ENCODE results near the gene FSTL4. TPM values are rescaled to one million over a fixed set of nuclear protein-coding genes. Genes with fewer than 3 reads are reported as not detected.

The FSTL4 gene
- polyA plus RNA-seq, 1 of the 3 experiments (the other 2 are of a cell fraction) = not detected

DNA sequence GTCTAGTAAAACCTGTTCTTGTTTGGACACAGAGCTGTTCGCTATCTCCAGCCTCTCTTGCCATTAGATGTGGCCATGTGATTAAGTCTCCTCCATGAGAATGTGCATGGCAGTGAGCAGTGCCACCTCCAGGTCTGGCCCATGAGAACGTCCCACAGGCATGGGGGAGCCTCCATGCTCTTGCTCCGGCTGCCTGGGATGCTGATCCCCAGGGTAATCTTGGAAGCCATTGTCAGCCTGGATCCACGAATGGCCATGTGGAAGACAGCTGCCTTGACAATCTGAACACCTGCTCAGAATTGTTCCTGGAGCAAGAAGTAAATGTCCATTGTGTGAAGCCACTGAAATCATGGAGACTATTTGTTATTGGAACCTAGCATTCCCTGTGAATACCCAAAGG, 83.5 kb downstream of the FSTL4 start (continued):
- no peak for TF ChIP-seq FOXJ3 (CRISPR knock-in tag; IDR thresholded peaks at IDR 0.05)
- TF ChIP-seq, protein P1, sequence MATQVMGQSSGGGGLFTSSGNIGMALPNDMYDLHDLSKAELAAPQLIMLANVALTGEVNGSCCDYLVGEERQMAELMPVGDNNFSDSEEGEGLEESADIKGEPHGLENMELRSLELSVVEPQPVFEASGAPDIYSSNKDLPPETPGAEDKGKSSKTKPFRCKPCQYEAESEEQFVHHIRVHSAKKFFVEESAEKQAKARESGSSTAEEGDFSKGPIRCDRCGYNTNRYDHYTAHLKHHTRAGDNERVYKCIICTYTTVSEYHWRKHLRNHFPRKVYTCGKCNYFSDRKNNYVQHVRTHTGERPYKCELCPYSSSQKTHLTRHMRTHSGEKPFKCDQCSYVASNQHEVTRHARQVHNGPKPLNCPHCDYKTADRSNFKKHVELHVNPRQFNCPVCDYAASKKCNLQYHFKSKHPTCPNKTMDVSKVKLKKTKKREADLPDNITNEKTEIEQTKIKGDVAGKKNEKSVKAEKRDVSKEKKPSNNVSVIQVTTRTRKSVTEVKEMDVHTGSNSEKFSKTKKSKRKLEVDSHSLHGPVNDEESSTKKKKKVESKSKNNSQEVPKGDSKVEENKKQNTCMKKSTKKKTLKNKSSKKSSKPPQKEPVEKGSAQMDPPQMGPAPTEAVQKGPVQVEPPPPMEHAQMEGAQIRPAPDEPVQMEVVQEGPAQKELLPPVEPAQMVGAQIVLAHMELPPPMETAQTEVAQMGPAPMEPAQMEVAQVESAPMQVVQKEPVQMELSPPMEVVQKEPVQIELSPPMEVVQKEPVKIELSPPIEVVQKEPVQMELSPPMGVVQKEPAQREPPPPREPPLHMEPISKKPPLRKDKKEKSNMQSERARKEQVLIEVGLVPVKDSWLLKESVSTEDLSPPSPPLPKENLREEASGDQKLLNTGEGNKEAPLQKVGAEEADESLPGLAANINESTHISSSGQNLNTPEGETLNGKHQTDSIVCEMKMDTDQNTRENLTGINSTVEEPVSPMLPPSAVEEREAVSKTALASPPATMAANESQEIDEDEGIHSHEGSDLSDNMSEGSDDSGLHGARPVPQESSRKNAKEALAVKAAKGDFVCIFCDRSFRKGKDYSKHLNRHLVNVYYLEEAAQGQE (IDR thresholded peaks at IDR 0.05; ENCODE audit: low read depth, low read length) = no peak

DNA sequence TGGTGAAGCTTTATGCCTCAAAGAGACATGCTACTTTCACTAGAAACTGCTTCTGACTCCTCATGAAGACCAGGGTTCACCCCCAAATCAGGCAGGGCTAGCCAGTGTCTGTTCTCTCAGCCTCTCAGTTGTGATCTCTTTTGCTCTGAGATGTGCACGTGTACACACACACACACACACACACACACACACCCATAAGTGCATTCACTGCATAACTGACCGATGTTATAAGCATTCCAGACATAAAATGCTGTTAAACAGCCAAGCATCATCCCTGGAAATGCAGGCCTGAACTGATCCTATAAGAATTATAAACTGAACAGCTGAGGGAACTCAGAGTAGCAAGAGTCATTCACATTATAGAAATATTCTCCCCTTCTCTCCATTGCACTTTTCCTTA, 85.0 kb downstream of the FSTL4 start:
- peaks cover 0 to 3% of the 10 kb centered on the region in 2 experiments; a peak in 1 of 4 replicates for H3K4me1 ChIP-seq (ENCODE audit: control insufficient read depth in 1 of 2, insufficient read depth in 2 of 2, low read depth in 1 of 2, low read length in 1 of 2)
- no peak overlapping the region for H3K4me3 ChIP-seq (ENCODE audit: low read depth in 2 of 2, low read length in 1 of 2)
- H2AFZ ChIP-seq (ENCODE audit: low read depth) = no peak overlapping the region
- H3K27me3 ChIP-seq (ENCODE audit: insufficient read depth) = no peaks in the 10 kb centered on the region; the same call in 1 of the 2 replicates
- no peak for DNase-seq
- H3K9me2 ChIP-seq = no peaks in the 10 kb centered on the region
- no peak overlapping the region for H3K27ac ChIP-seq (ENCODE audit: low read depth in 2 of 2, low read length in 1 of 2)
- no peaks in the 10 kb centered on the region for H4K20me1 ChIP-seq (ENCODE audit: insufficient read depth)
- no peak overlapping the region for H3K9ac ChIP-seq
- CTCF ChIA-PET = interaction anchor here (0.9 to 3.9 kb wide), 3 partner anchors 11 to 68 kb away, joined by 3 to 13 read pairs (median 3); no protein-coding TSS in a partner anchor
- WGBS (ENCODE audit: low lambda C conversion rate) = 8% methylated on average over 2 of the region's 2 CpGs
- H3K9me3 ChIP-seq = no peaks in the 10 kb centered on the region
- POLR2A ChIA-PET = no interaction called here
- H3K36me3 ChIP-seq (replicated peaks in 1 of 2; ENCODE audit: control insufficient read depth in 1 of 2, insufficient read depth in 2 of 2, low read length in 1 of 2) = no peaks in the 10 kb centered on the region
- no peaks in the 10 kb centered on the region for H3K79me2 ChIP-seq (ENCODE audit: insufficient read depth)
- no peak for TF ChIP-seq RXRA (IDR thresholded peaks at IDR 0.05; ENCODE audit: borderline replicate concordance, low read depth)
- TF ChIP-seq, protein P2, sequence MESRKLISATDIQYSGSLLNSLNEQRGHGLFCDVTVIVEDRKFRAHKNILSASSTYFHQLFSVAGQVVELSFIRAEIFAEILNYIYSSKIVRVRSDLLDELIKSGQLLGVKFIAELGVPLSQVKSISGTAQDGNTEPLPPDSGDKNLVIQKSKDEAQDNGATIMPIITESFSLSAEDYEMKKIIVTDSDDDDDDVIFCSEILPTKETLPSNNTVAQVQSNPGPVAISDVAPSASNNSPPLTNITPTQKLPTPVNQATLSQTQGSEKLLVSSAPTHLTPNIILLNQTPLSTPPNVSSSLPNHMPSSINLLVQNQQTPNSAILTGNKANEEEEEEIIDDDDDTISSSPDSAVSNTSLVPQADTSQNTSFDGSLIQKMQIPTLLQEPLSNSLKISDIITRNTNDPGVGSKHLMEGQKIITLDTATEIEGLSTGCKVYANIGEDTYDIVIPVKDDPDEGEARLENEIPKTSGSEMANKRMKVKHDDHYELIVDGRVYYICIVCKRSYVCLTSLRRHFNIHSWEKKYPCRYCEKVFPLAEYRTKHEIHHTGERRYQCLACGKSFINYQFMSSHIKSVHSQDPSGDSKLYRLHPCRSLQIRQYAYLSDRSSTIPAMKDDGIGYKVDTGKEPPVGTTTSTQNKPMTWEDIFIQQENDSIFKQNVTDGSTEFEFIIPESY (IDR thresholded peaks at IDR 0.05; ENCODE audit: borderline replicate concordance, low read depth) = no peak
- no peaks in the 10 kb centered on the region for H3F3A ChIP-seq (replicated peaks; ENCODE audit: insufficient read depth)
- no peak overlapping the region for H3K4me2 ChIP-seq

DNA sequence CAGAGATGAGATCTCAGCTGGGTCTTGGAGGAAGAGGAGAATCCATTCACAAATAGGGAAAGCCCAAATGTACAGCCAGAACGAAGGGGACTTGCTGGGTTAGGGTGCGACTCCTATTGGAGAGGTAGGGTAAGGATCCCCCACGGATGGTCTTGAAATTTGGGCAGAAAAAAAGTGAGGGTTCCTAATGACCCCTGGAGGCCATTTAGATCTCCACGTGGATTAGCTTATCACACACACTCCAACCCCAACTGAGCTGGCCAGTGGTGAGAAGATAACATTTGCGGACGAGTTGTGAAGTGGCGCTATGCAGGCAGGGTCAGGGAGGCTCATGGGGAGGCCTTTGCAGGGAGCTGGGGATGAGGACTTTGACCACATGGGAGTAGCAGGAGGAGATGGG, 86.0 kb downstream of the FSTL4 start:
- H3K4me2 ChIP-seq = no peak overlapping the region
- H3K27me3 ChIP-seq (ENCODE audit: insufficient read depth) = no peaks in the 10 kb centered on the region; the same call in 1 of the 2 replicates
- H3K9me3 ChIP-seq = no peaks in the 10 kb centered on the region
- H3K4me1 ChIP-seq (ENCODE audit: control insufficient read depth in 1 of 2, insufficient read depth in 2 of 2, low read depth in 1 of 2, low read length in 1 of 2) = peaks cover 0 to 3% of the 10 kb centered on the region in 2 experiments; a peak in 1 of 4 replicates
- ChIA-PET POLR2A (no interaction called here), CTCF (interaction anchor here (0.9 to 3.9 kb wide), 6 partner anchors 11 to 84 kb away, joined by 3 to 13 read pairs (median 4); no protein-coding TSS in a partner anchor)
- H3K27ac ChIP-seq (ENCODE audit: low read depth in 2 of 2, low read length in 1 of 2) = no peak overlapping the region
- H2AFZ ChIP-seq (ENCODE audit: low read depth) = no peak overlapping the region
- no peaks in the 10 kb centered on the region for H4K20me1 ChIP-seq (ENCODE audit: insufficient read depth)
- no peaks in the 10 kb centered on the region for H3K79me2 ChIP-seq (ENCODE audit: insufficient read depth)
- TF ChIP-seq SMC3 (IDR thresholded peaks at IDR 0.05; ENCODE audit: low read depth, low read length) (no peak), SIN3A (IDR thresholded peaks at IDR 0.05; ENCODE audit: borderline replicate concordance, low read depth, low read length) (no peak), JUND (IDR thresholded peaks at IDR 0.05) (no peak), GABPA (IDR thresholded peaks at IDR 0.05; ENCODE audit: low read depth) (no peak), NRF1 (IDR thresholded peaks at IDR 0.05; ENCODE audit: low read depth, low read length) (no peak), CHD2 (IDR thresholded peaks at IDR 0.05; ENCODE audit: low read length, partially characterized antibody) (no peak), FOSL2 (IDR thresholded peaks at IDR 0.05; ENCODE audit: borderline replicate concordance, low read depth) (no peak), MEF2A (IDR thresholded peaks at IDR 0.05; ENCODE audit: borderline replicate concordance, low read depth) (no peak), RCOR1 (IDR thresholded peaks at IDR 0.05; ENCODE audit: low read length) (no peak), EP300 (IDR thresholded peaks at IDR 0.05; ENCODE audit: borderline replicate concordance in 1 of 2, low read depth in 1 of 2, low read length in 1 of 2) (no peak), NFIC (IDR thresholded peaks at IDR 0.05; ENCODE audit: borderline replicate concordance) (no peak), EZH2phosphoT487 (IDR thresholded peaks at IDR 0.05; ENCODE audit: borderline replicate concordance, low read depth) (no peak)
- TF ChIP-seq, protein P2 (IDR thresholded peaks at IDR 0.05; ENCODE audit: borderline replicate concordance, low read depth) = no peak
- TF ChIP-seq, protein P3, sequence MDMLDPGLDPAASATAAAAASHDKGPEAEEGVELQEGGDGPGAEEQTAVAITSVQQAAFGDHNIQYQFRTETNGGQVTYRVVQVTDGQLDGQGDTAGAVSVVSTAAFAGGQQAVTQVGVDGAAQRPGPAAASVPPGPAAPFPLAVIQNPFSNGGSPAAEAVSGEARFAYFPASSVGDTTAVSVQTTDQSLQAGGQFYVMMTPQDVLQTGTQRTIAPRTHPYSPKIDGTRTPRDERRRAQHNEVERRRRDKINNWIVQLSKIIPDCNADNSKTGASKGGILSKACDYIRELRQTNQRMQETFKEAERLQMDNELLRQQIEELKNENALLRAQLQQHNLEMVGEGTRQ (IDR thresholded peaks at IDR 0.05; ENCODE audit: borderline replicate concordance, low read depth, low read length) = no peak
- no peak for DNase-seq
- 52% methylated on average over 7 of the region's 7 CpGs for WGBS (ENCODE audit: low lambda C conversion rate)
- no peak overlapping the region for H3K9ac ChIP-seq
- H3F3A ChIP-seq (replicated peaks; ENCODE audit: insufficient read depth) = no peaks in the 10 kb centered on the region
- H3K4me3 ChIP-seq (ENCODE audit: low read depth in 2 of 2, low read length in 1 of 2) = no peak overlapping the region
- no peaks in the 10 kb centered on the region for H3K36me3 ChIP-seq (replicated peaks in 1 of 2; ENCODE audit: control insufficient read depth in 1 of 2, insufficient read depth in 2 of 2, low read length in 1 of 2)
- H3K9me2 ChIP-seq = no peaks in the 10 kb centered on the region

All from SK-N-SH (cell line).